GM23338 (cell line): ENCODE results near the gene MYO18A. TPM values are rescaled to one million over a fixed set of nuclear protein-coding genes. Genes with fewer than 3 reads are reported as not detected.

ENCODE experiments used
- ATAC-seq: fragments of 200-7000 bp; cut with Tn5 transposase; 3 replicates; pipeline ENCODE4 v1.9.1; 2020
- DNase-seq: peaks from one replicate; pipeline ENCODE4 v3.0.0-alpha.2; 2015; ENCODE audit warnings: low spot score
- H2AFZ ChIP-seq: fragments of 200-600 bp; sonication (generic); 2 replicates; pipeline ENCODE4 v1.8.0; 2016; ENCODE audit warnings: antibody characterized with exemption, mild to moderate bottlenecking, moderate library complexity
- H3F3A ChIP-seq: fragments of 200-600 bp; sonication (generic); replicated peaks from 2 replicates; pipeline ENCODE4 v1.8.0; 2017; ENCODE audit warnings: antibody characterized with exemption, mixed run types, low read depth
- H3K27ac ChIP-seq: fragments of 200-600 bp; sonication (generic); 2 replicates; pipeline ENCODE4 v1.6.1; 2016; ENCODE audit warnings: low read depth
- H3K27me3 ChIP-seq: fragments of 200-600 bp; sonication (generic); 2 replicates; pipeline ENCODE4 v1.8.0; 2016; ENCODE audit warnings: mild to moderate bottlenecking, mixed run types, moderate library complexity; ENCODE audit not compliant: insufficient read depth
- H3K36me3 ChIP-seq: fragments of 200-600 bp; sonication (generic); 2 replicates; pipeline ENCODE4 v1.8.0; 2016; ENCODE audit warnings: mild to moderate bottlenecking; ENCODE audit not compliant: insufficient read depth
- H3K4me1 ChIP-seq: fragments of 200-600 bp; sonication (generic); 2 replicates; pipeline ENCODE4 v1.8.0; 2016; ENCODE audit warnings: mild to moderate bottlenecking, moderate library complexity; ENCODE audit not compliant: insufficient read depth
- H3K4me2 ChIP-seq: fragments of 200-600 bp; sonication (generic); 2 replicates; pipeline ENCODE4 v1.7.1; 2017; ENCODE audit warnings: mixed run types
- H3K4me3 ChIP-seq: fragments of 200-600 bp; sonication (generic); 2 replicates; pipeline ENCODE4 v1.6.1; 2016; ENCODE audit warnings: mixed run types
- H3K79me2 ChIP-seq: fragments of 200-600 bp; sonication (generic); replicated peaks from 2 replicates; pipeline ENCODE4 v1.8.0; 2017; ENCODE audit warnings: mild to moderate bottlenecking; ENCODE audit not compliant: insufficient read depth
- H3K9me2 ChIP-seq: fragments of 200-600 bp; sonication (generic); 2 replicates; pipeline ENCODE4 v1.8.0; 2017; ENCODE audit not compliant: insufficient read depth
- H4K20me1 ChIP-seq: fragments of 200-600 bp; sonication (generic); replicated peaks from 2 replicates; pipeline ENCODE4 v1.8.0; 2017; ENCODE audit warnings: mild to moderate bottlenecking; ENCODE audit not compliant: insufficient read depth
- H3K27ac Mint-ChIP-seq: 2 replicates; pipeline ENCODE4 v1.8.0; 2020; ENCODE audit warnings: inconsistent platforms, mild to moderate bottlenecking, moderate library complexity, mixed read lengths
- H3K27me3 Mint-ChIP-seq: 3 replicates; pipeline ENCODE4 v1.8.0; 2022; ENCODE audit warnings: low read depth, mild to moderate bottlenecking, moderate library complexity, mixed read lengths, inconsistent platforms; ENCODE audit not compliant: insufficient read depth, poor library complexity
- H3K36me3 Mint-ChIP-seq: 3 replicates; pipeline ENCODE4 v1.8.0; 2021; ENCODE audit warnings: low read depth, mild to moderate bottlenecking, inconsistent platforms, moderate library complexity, mixed read lengths
- H3K4me1 Mint-ChIP-seq: 3 replicates; pipeline ENCODE4 v1.8.0; 2020; ENCODE audit warnings: mild to moderate bottlenecking, inconsistent platforms, mixed read lengths
- H3K4me3 Mint-ChIP-seq: 3 replicates; pipeline ENCODE4 v1.8.0; 2021; ENCODE audit warnings: moderate library complexity, mild to moderate bottlenecking, inconsistent platforms, mixed read lengths
- H3K9me3 Mint-ChIP-seq: 3 replicates; pipeline ENCODE4 v1.8.0; 2020; ENCODE audit warnings: moderate library complexity, mild to moderate bottlenecking, inconsistent platforms, mixed read lengths
- CREB1 ChIP-seq: fragments of 250-450 bp; sonication (Bioruptor Pico); IDR thresholded peaks from 2 replicates; pipeline ENCODE4 v1.5.0; 2020; ENCODE audit warnings: low read depth, mild to moderate bottlenecking, moderate library complexity
- EZH2 ChIP-seq: fragments of 200-600 bp; sonication (generic); IDR thresholded peaks from one replicate; pipeline ENCODE4 v1.8.0; 2017; ENCODE audit warnings: antibody characterized with exemption, mild to moderate bottlenecking, low read depth; ENCODE audit not compliant: unreplicated experiment
- EZH2phosphoT487 ChIP-seq: fragments of 200-600 bp; sonication (generic); IDR thresholded peaks from one replicate; pipeline ENCODE4 v1.8.1; 2018; ENCODE audit warnings: antibody characterized with exemption; ENCODE audit not compliant: unreplicated experiment
- JUNB ChIP-seq: IDR thresholded peaks from one replicate; pipeline ENCODE4 v1.6.1; 2016; ENCODE audit warnings: antibody characterized with exemption; ENCODE audit not compliant: unreplicated experiment
- NANOG ChIP-seq: IDR thresholded peaks from 2 replicates; pipeline ENCODE4 v1.6.1; 2016; ENCODE audit warnings: antibody characterized with exemption, borderline replicate concordance
- POLR2AphosphoS5 ChIP-seq: IDR thresholded peaks from 2 replicates; pipeline ENCODE4 v1.6.1; 2016; ENCODE audit warnings: antibody characterized with exemption, low read depth
- STAT1 ChIP-seq: IDR thresholded peaks from one replicate; pipeline ENCODE4 v1.6.1; 2016; ENCODE audit warnings: antibody characterized with exemption; ENCODE audit not compliant: unreplicated experiment
- ZNF114 ChIP-seq: fragments of 250-450 bp; sonication (Bioruptor Pico); IDR thresholded peaks from 2 replicates; pipeline ENCODE4 v1.5.0; 2020; ENCODE audit warnings: mild to moderate bottlenecking, moderate library complexity
- ZNF331 ChIP-seq: fragments of 250-450 bp; sonication (Bioruptor Pico); IDR thresholded peaks from 2 replicates; pipeline ENCODE4 v1.5.0; 2020; ENCODE audit warnings: low read depth, mild to moderate bottlenecking, moderate library complexity
- polyA plus RNA-seq: library from polyadenylated mRNA; unstranded; fragments of >200 nt; fragmentation: Nextera tagmentation; extraction: Ambion mirVana; gene quantifications from 2 replicates; pipeline ENCODE4 v1.2.1, GENCODE V29; 2016
- total RNA-seq: library from RNA; depleted of rRNA; stranded (reverse); fragments of >200 nt; shearing (Covaris generic); gene quantifications from 2 replicates; pipeline ENCODE4 v1.2.3, GENCODE V29; 2014
- TF ChIP-seq, protein P1 (sequence below), 2 experiments: fragments of 200-600 bp in 1 of 2; sonication (generic) in 1 of 2; conservative IDR thresholded peaks; 2 replicates each; pipeline versions ENCODE4 v1.5.1 to v1.6.1; 2016 to 2017; ENCODE audit warnings: antibody characterized with exemption in 2 of 2, low read depth in 2 of 2, mild to moderate bottlenecking in 2 of 2, moderate library complexity in 1 of 2
- TF ChIP-seq, protein P2 (sequence below): fragments of 250-450 bp; sonication (Bioruptor Pico); IDR thresholded peaks from 2 replicates; pipeline ENCODE4 v1.5.0; 2020; ENCODE audit warnings: mild to moderate bottlenecking, moderate library complexity
- TF ChIP-seq, protein P3 (sequence below): IDR thresholded peaks from 2 replicates; pipeline ENCODE4 v1.6.1; 2016; ENCODE audit warnings: antibody characterized with exemption
- TF ChIP-seq, protein P4 (sequence below): IDR thresholded peaks from one replicate; pipeline ENCODE4 v1.6.1; 2018; ENCODE audit warnings: antibody characterized with exemption; ENCODE audit not compliant: unreplicated experiment

Gene MYO18A
- total and polyA plus RNA-seq, 2 experiments from 2014 or later = 18.3 to 37.5 TPM

DNA sequence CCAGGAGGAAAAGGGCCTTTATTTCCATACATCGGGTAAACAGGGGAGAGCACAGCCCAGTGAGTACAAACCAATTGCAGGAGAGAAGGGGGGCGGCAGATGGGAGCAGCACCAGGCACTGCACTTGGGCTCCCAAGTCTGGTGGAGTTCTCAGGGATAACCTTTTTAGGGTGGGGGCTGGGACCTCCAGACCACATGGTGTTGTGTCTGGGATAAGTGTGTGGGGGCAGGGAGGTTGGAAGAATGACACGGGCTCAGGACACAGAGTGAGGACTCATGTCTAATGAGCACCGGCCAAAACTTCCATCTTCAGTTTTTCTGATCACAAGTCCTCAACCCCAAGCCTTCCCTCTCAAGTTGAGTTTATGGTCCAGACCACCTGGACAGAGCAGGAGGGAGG, 106.7 kb downstream of the MYO18A start:
- Mint-ChIP-seq H3K4me3 (no peak overlapping the region; the same call in 2 of the 3 replicates), H3K27me3 (peaks cover 24% of the 10 kb centered on the region), H3K9me3 (no peaks in the 10 kb centered on the region), H3K4me1 (peaks cover 63% of the 10 kb centered on the region), H3K27ac (no peak overlapping the region), H3K36me3 (0 out of 3 replicates have a peak, but pooled peaks cover 6% of the 10 kb centered on the region)
- no peaks in the 10 kb centered on the region for H3K79me2 ChIP-seq
- no peaks in the 10 kb centered on the region for H4K20me1 ChIP-seq
- H3K36me3 ChIP-seq = no peaks in the 10 kb centered on the region
- peaks cover 37% of the 10 kb centered on the region for H3K4me1 ChIP-seq
- no peaks in the 10 kb centered on the region for H3K9me2 ChIP-seq
- no peak overlapping the region for H3K27ac ChIP-seq
- no peak for TF ChIP-seq STAT1
- TF ChIP-seq, protein P1, sequence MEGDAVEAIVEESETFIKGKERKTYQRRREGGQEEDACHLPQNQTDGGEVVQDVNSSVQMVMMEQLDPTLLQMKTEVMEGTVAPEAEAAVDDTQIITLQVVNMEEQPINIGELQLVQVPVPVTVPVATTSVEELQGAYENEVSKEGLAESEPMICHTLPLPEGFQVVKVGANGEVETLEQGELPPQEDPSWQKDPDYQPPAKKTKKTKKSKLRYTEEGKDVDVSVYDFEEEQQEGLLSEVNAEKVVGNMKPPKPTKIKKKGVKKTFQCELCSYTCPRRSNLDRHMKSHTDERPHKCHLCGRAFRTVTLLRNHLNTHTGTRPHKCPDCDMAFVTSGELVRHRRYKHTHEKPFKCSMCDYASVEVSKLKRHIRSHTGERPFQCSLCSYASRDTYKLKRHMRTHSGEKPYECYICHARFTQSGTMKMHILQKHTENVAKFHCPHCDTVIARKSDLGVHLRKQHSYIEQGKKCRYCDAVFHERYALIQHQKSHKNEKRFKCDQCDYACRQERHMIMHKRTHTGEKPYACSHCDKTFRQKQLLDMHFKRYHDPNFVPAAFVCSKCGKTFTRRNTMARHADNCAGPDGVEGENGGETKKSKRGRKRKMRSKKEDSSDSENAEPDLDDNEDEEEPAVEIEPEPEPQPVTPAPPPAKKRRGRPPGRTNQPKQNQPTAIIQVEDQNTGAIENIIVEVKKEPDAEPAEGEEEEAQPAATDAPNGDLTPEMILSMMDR (conservative IDR thresholded peaks at IDR 0.05; ENCODE audit: low read depth in 2 of 2) = no peak
- no peak for TF ChIP-seq JUNB
- no peak for TF ChIP-seq EZH2
- TF ChIP-seq POLR2AphosphoS5 = no peak
- TF ChIP-seq NANOG = no peak
- TF ChIP-seq, protein P2, sequence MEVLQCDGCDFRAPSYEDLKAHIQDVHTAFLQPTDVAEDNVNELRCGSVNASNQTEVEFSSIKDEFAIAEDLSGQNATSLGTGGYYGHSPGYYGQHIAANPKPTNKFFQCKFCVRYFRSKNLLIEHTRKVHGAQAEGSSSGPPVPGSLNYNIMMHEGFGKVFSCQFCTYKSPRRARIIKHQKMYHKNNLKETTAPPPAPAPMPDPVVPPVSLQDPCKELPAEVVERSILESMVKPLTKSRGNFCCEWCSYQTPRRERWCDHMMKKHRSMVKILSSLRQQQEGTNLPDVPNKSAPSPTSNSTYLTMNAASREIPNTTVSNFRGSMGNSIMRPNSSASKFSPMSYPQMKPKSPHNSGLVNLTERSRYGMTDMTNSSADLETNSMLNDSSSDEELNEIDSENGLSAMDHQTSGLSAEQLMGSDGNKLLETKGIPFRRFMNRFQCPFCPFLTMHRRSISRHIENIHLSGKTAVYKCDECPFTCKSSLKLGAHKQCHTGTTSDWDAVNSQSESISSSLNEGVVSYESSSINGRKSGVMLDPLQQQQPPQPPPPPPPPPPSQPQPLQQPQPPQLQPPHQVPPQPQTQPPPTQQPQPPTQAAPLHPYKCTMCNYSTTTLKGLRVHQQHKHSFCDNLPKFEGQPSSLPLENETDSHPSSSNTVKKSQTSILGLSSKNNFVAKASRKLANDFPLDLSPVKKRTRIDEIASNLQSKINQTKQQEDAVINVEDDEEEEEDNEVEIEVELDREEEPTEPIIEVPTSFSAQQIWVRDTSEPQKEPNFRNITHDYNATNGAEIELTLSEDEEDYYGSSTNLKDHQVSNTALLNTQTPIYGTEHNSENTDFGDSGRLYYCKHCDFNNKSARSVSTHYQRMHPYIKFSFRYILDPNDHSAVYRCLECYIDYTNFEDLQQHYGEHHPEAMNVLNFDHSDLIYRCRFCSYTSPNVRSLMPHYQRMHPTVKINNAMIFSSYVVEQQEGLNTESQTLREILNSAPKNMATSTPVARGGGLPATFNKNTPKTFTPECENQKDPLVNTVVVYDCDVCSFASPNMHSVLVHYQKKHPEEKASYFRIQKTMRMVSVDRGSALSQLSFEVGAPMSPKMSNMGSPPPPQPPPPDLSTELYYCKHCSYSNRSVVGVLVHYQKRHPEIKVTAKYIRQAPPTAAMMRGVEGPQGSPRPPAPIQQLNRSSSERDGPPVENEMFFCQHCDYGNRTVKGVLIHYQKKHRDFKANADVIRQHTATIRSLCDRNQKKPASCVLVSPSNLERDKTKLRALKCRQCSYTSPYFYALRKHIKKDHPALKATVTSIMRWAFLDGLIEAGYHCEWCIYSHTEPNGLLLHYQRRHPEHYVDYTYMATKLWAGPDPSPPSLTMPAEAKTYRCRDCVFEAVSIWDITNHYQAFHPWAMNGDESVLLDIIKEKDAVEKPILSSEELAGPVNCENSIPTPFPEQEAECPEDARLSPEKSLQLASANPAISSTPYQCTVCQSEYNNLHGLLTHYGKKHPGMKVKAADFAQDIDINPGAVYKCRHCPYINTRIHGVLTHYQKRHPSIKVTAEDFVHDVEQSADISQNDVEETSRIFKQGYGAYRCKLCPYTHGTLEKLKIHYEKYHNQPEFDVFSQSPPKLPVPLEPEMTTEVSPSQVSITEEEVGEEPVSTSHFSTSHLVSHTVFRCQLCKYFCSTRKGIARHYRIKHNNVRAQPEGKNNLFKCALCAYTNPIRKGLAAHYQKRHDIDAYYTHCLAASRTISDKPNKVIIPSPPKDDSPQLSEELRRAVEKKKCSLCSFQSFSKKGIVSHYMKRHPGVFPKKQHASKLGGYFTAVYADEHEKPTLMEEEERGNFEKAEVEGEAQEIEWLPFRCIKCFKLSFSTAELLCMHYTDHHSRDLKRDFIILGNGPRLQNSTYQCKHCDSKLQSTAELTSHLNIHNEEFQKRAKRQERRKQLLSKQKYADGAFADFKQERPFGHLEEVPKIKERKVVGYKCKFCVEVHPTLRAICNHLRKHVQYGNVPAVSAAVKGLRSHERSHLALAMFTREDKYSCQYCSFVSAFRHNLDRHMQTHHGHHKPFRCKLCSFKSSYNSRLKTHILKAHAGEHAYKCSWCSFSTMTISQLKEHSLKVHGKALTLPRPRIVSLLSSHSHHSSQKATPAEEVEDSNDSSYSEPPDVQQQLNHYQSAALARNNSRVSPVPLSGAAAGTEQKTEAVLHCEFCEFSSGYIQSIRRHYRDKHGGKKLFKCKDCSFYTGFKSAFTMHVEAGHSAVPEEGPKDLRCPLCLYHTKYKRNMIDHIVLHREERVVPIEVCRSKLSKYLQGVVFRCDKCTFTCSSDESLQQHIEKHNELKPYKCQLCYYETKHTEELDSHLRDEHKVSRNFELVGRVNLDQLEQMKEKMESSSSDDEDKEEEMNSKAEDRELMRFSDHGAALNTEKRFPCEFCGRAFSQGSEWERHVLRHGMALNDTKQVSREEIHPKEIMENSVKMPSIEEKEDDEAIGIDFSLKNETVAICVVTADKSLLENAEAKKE (CRISPR knock-in tag) = no peak
- TF ChIP-seq ZNF114 = no peak
- no peak for TF ChIP-seq EZH2phosphoT487
- TF ChIP-seq, protein P3, sequence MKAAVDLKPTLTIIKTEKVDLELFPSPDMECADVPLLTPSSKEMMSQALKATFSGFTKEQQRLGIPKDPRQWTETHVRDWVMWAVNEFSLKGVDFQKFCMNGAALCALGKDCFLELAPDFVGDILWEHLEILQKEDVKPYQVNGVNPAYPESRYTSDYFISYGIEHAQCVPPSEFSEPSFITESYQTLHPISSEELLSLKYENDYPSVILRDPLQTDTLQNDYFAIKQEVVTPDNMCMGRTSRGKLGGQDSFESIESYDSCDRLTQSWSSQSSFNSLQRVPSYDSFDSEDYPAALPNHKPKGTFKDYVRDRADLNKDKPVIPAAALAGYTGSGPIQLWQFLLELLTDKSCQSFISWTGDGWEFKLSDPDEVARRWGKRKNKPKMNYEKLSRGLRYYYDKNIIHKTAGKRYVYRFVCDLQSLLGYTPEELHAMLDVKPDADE = no peak
- no peak for TF ChIP-seq CREB1 (CRISPR knock-in tag)
- no peak for TF ChIP-seq ZNF331 (CRISPR knock-in tag)
- TF ChIP-seq, protein P4, sequence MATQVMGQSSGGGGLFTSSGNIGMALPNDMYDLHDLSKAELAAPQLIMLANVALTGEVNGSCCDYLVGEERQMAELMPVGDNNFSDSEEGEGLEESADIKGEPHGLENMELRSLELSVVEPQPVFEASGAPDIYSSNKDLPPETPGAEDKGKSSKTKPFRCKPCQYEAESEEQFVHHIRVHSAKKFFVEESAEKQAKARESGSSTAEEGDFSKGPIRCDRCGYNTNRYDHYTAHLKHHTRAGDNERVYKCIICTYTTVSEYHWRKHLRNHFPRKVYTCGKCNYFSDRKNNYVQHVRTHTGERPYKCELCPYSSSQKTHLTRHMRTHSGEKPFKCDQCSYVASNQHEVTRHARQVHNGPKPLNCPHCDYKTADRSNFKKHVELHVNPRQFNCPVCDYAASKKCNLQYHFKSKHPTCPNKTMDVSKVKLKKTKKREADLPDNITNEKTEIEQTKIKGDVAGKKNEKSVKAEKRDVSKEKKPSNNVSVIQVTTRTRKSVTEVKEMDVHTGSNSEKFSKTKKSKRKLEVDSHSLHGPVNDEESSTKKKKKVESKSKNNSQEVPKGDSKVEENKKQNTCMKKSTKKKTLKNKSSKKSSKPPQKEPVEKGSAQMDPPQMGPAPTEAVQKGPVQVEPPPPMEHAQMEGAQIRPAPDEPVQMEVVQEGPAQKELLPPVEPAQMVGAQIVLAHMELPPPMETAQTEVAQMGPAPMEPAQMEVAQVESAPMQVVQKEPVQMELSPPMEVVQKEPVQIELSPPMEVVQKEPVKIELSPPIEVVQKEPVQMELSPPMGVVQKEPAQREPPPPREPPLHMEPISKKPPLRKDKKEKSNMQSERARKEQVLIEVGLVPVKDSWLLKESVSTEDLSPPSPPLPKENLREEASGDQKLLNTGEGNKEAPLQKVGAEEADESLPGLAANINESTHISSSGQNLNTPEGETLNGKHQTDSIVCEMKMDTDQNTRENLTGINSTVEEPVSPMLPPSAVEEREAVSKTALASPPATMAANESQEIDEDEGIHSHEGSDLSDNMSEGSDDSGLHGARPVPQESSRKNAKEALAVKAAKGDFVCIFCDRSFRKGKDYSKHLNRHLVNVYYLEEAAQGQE = no peak
- DNase-seq (no peak), ATAC-seq (no peak)
- no peaks in the 10 kb centered on the region for H3K27me3 ChIP-seq
- H3K4me3 ChIP-seq = no peak overlapping the region
- H3K4me2 ChIP-seq = no peak overlapping the region
- H3F3A ChIP-seq = peaks cover 13% of the 10 kb centered on the region; the same call in 1 of the 2 replicates
- H2AFZ ChIP-seq = no peak overlapping the region
